K562 (cell line): ENCODE data around the gene EGFR. TPM values are rescaled to one million over a fixed set of nuclear protein-coding genes. Genes with fewer than 3 reads are reported as not detected.
A peak's percentile ranks its signal among the peaks of the same experiment; 100 is the strongest.

Experiments
- ATAC-seq: fragments of 200-7000 bp; cut with Tn5 transposase; 3 replicates; pipeline ENCODE4 v1.9.1; 2020; ENCODE audit warnings: moderate library complexity
- BruUV-seq: library from RNA; stranded (reverse); fragments of 400-500 nt; replicated peaks from 2 replicates; lab custom pipeline; 2021; lab: Mats Ljungman, UMichigan
- CTCF ChIA-PET: fragments of 300-600 bp; formaldehyde crosslinking; extraction: SDS; loops from one replicate; lab custom pipeline; 2021; ENCODE audit warnings: low intra/inter-chr PET ratio; lab: Yijun Ruan, JAX
- POLR2A ChIA-PET: fragments of 300-600, 350-650 bp; sonication (Branson Sonifier 250); formaldehyde crosslinking; extraction: SDS; loops from one replicate; lab custom pipeline; 2021; ENCODE audit warnings: antibody characterized with exemption, inconsistent platforms; lab: Yijun Ruan, JAX
- DNase-seq, 4 experiments: peaks; one replicate each; pipeline versions ENCODE4 v3.0.0 to v3.0.0-alpha.2; 2011 to 2018; ENCODE audit warnings: low spot score in 3 of 4, mixed read lengths in 3 of 4; ENCODE audit errors: extremely low read depth in 1 of 4
- FAIRE-seq: peaks from 2 replicates; lab custom pipeline; 2011; peaks lifted over from hg19 to GRCh38; lab: Jason Lieb, UNC
- H2AFZ ChIP-seq: 2 replicates; pipeline ENCODE4 v1.6.0; 2011; ENCODE audit warnings: low read depth, low read length, control low read depth, inconsistent platforms
- H3K27ac ChIP-seq: fragments of 200-600 bp; 3 replicates; pipeline ENCODE4 v1.8.0; 2011; ENCODE audit warnings: low read depth, mild to moderate bottlenecking, control low read depth, inconsistent platforms, low read length, moderate library complexity, mixed read lengths; ENCODE audit errors: extremely low read depth
- H3K27me3 ChIP-seq, 2 experiments: fragments of 300-600 bp in 1 of 2; 2 replicates in 1 of 2; 3 replicates in 1 of 2; pipeline versions ENCODE4 v1.6.0 to v1.8.0; 2011; ENCODE audit warnings: inconsistent platforms in 2 of 2, low read length in 2 of 2, mild to moderate bottlenecking in 1 of 2, mixed read lengths in 1 of 2, moderate library complexity in 1 of 2; ENCODE audit not compliant: control insufficient read depth in 2 of 2, insufficient read depth in 2 of 2
- H3K36me3 ChIP-seq: fragments of 300-600 bp; 3 replicates; pipeline ENCODE4 v1.8.0; 2011; ENCODE audit warnings: mild to moderate bottlenecking, low read length, inconsistent platforms; ENCODE audit not compliant: control insufficient read depth, insufficient read depth
- H3K4me1 ChIP-seq, 2 experiments: fragments of 200-600 bp in 1 of 2; replicated peaks in 1 of 2; 2 replicates in 1 of 2; 3 replicates in 1 of 2; pipeline versions ENCODE4 v1.5.1 to v1.8.0; 2011; ENCODE audit warnings: inconsistent platforms in 2 of 2, low read length in 2 of 2, mild to moderate bottlenecking in 1 of 2, mixed read lengths in 1 of 2, moderate library complexity in 1 of 2; ENCODE audit not compliant: control insufficient read depth in 2 of 2, insufficient read depth in 2 of 2
- H3K4me2 ChIP-seq: 2 replicates; pipeline ENCODE4 v1.6.1; 2011; ENCODE audit warnings: low read length, control low read depth, inconsistent platforms, mixed read lengths; ENCODE audit not compliant: insufficient read depth
- H3K4me3 ChIP-seq: fragments of 200-600 bp; sonication (generic), shearing (Covaris generic); 2 replicates; pipeline ENCODE4 v1.5.1; 2016; ENCODE audit warnings: control low read depth, inconsistent platforms
- H3K79me2 ChIP-seq: fragments of 200-600 bp; 3 replicates; pipeline ENCODE4 v1.8.0; 2011; ENCODE audit warnings: low read length, inconsistent platforms; ENCODE audit not compliant: control insufficient read depth, insufficient read depth
- H3K9ac ChIP-seq, 2 experiments: 2 replicates each; pipeline versions ENCODE4 v1.6.0 to v1.6.1; 2011; ENCODE audit warnings: low read depth in 2 of 2, low read length in 2 of 2, control low read depth in 1 of 2, inconsistent platforms in 1 of 2, mild to moderate bottlenecking in 1 of 2, mixed read lengths in 1 of 2; ENCODE audit not compliant: insufficient read depth in 1 of 2
- H3K9me1 ChIP-seq: one replicate; pipeline ENCODE4 v1.6.0; 2011; ENCODE audit warnings: inconsistent platforms, mild to moderate bottlenecking, low read length, moderate library complexity; ENCODE audit not compliant: control insufficient read depth, insufficient read depth
- H3K9me3 ChIP-seq: replicated peaks from 2 replicates; pipeline ENCODE4 v1.5.1; 2011; ENCODE audit warnings: low read depth, low read length, inconsistent platforms; ENCODE audit not compliant: control insufficient read depth, insufficient read depth
- H4K20me1 ChIP-seq: replicated peaks from 2 replicates; pipeline ENCODE4 v1.6.1; 2011; ENCODE audit warnings: low read length, inconsistent platforms, mixed read lengths; ENCODE audit not compliant: control insufficient read depth, insufficient read depth
- CEBPG ChIP-seq, 3 experiments: fragments of 200-800 bp in 1 of 3; sonication (Bioruptor generic) in 1 of 3; sonication (generic) in 1 of 3; formaldehyde crosslinking in 1 of 3; IDR thresholded peaks in 2 of 3; conservative IDR thresholded peaks in 1 of 3; 2 replicates each; pipeline versions ENCODE4 v1.6.1 to v1.8.0; 2016 to 2022; ENCODE audit warnings: missing compliant biosample characterization in 2 of 3, missing genetic modification characterization in 2 of 3, mild to moderate bottlenecking in 1 of 3, missing genetic modification reagents in 1 of 3
- WGBS: fragments of 100-300 bp; shearing (Covaris generic); methylation state at CpG from one replicate; pipeline ENCODE4 v1.1.6; 2016; ENCODE audit warnings: low coverage, mixed read lengths; ENCODE audit not compliant: insufficient coverage; ENCODE audit errors: missing lambda C conversion rate; 5-methylcytosine and 5-hydroxymethylcytosine counted together
- in situ Hi-C: fragments of 300-500 bp; cut with MboI; formaldehyde crosslinking; loops from 4 replicates; pipeline ENCODE4 v1.15.0; 2018; ENCODE audit warnings: inconsistent platforms, mixed read lengths
- intact Hi-C: fragments of 100-400 bp; cut with micrococcal nuclease; formaldehyde crosslinking; loops from 2 replicates; pipeline ENCODE4 v1.14.2; 2022
- polyA plus RNA-seq, 8 experiments: library from polyadenylated mRNA; depleted of rRNA in 4 of 8; stranded (reverse) in 5 of 8; unstranded in 3 of 8; fragments of >200 nt; fragmentation: Nextera tagmentation in 2 of 8; fragmentation: Illumina TruSeq in 1 of 8; extraction: Ambion mirVana in 2 of 8; extraction: Trizol in 1 of 8; gene quantifications; 2 replicates each; pipeline versions ENCODE4 v1.2.1 to v1.2.3, GENCODE V29; 2011 to 2014; ENCODE audit warnings: inconsistent platforms in 1 of 8, missing spikeins in 1 of 8
- total RNA-seq, 7 experiments: library from RNA; depleted of rRNA in 6 of 7; stranded (reverse); fragments of >200 nt in 6 of 7; fragmentation: Illumina TruSeq in 2 of 7; extraction: Trizol in 2 of 7; gene quantifications; 2 replicates each; pipeline versions ENCODE4 v1.2.1 to v1.2.3, GENCODE V29; 2011 to 2021; ENCODE audit warnings: low replicate concordance in 1 of 7
- TF ChIP-seq, protein P1 (sequence below): fragments of 450-650 bp; formaldehyde crosslinking; IDR thresholded peaks from 2 replicates; pipeline ENCODE4 v1.4.0; 2020; ENCODE audit warnings: mild to moderate bottlenecking, mixed read lengths
- TF ChIP-seq, protein P2 (sequence below), 2 experiments: fragments of 450-650 bp in 1 of 2; sonication (generic) in 1 of 2; formaldehyde crosslinking in 1 of 2; IDR thresholded peaks; 2 replicates each; pipeline versions ENCODE4 v1.7.1 to v1.9.0; 2016 to 2022; ENCODE audit warnings: inconsistent platforms in 1 of 2, mild to moderate bottlenecking in 1 of 2, missing genetic modification reagents in 1 of 2

The EGFR gene
- total and polyA plus RNA-seq, 9 of the 15 experiments (the other 6 are each of a cell fraction or from before 2014, with no cell fraction given) = 0.13 TPM; not detected in 8

DNA sequence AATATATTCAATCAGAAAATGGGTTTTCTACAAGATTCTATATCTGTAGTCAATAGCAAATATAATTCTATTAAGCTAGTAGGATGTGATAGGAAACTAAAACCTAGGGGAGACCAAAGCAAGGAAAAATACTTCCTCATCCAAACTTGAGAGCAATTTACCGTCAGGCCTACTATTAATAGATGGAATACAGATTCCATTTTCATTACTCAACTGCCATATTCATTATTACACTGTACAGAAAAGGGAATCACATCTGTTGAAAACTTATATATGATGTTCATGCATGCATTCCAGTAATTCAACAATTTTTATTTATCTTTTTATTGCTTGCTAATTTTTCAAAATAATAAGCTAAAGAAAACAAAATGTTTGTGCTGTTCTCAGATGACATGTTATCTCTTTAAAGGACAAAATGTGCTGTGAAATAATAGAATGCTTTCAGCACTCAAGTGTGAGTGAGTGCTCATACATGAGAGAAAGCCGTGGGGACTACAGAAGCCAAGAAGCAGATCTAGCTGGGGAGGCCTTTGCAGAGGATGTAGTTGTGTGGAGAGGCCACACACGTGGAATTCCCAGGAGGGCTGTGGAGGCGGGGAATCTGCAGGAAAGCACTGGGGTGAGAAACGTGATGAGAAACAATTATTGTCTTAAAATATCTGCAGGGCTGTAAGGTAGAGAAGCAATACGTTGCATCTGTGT lies 110.0 kb downstream of the EGFR start (continued):
- TF ChIP-seq, protein P1, sequence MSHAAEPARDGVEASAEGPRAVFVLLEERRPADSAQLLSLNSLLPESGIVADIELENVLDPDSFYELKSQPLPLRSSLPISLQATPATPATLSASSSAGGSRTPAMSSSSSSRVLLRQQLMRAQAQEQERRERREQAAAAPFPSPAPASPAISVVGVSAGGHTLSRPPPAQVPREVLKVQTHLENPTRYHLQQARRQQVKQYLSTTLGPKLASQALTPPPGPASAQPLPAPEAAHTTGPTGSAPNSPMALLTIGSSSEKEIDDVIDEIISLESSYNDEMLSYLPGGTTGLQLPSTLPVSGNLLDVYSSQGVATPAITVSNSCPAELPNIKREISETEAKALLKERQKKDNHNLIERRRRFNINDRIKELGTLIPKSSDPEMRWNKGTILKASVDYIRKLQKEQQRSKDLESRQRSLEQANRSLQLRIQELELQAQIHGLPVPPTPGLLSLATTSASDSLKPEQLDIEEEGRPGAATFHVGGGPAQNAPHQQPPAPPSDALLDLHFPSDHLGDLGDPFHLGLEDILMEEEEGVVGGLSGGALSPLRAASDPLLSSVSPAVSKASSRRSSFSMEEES (CRISPR knock-in tag) = no peak

DNA sequence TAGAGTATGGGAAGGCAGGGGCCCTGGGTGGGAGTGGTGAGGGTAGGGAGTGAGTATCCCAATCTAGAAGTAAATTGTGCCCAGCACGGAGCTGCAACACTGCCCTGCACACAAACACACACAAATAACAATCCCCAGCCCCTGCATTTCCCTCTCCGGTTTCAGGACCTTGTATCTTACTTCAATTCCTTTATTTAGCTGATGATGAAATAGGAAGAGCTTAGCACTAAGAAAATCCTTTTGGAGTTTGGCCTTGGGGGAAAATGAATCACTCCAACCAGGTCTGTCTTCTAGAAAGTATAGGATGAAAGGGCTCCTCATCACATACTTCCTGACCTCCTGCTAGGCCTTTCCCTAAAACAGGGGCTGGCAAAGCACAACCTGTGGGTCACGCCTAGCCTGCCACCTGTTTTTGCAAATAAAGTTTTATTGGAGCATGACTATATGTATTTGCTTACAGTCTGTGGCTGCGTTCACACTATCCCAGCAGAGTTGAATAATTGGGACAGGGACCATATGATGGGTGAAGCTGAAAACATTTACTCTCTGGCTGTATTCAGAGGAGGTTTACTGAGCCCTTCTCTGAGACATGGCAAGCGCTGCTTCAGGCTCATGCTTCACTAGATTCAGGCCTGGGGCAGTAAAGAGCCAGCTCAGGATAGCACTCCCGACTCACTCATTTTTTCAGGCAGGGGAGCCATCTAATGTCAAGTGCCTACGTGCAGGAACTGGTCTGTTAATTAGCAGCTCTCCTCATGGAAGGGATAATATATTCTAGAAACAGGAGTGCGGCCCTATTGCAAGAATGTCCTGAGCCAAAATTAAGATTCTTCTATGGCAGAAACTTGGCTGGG lies 111.0 kb downstream of the EGFR start:
- no peak overlapping the region for H3K4me2 ChIP-seq
- WGBS = 17% methylated on average over 8 of the region's 8 CpGs

More for the DNA sequence above, 111.0 kb downstream of the EGFR start:
- no peak overlapping the region for H3K4me3 ChIP-seq
- H3K9me3 ChIP-seq = no peaks in the 10 kb centered on the region; the same call in 1 of the 2 replicates
- H2AFZ ChIP-seq = no peak overlapping the region
- H4K20me1 ChIP-seq = no peaks in the 10 kb centered on the region
- H3K27ac ChIP-seq = no peak overlapping the region
- ATAC-seq (no peak), DNase-seq (no peak), FAIRE-seq (no peak)
- ChIA-PET CTCF (no interaction called here), POLR2A (no interaction called here)
- H3K9ac ChIP-seq = no peak overlapping the region
- TF ChIP-seq, protein P2, sequence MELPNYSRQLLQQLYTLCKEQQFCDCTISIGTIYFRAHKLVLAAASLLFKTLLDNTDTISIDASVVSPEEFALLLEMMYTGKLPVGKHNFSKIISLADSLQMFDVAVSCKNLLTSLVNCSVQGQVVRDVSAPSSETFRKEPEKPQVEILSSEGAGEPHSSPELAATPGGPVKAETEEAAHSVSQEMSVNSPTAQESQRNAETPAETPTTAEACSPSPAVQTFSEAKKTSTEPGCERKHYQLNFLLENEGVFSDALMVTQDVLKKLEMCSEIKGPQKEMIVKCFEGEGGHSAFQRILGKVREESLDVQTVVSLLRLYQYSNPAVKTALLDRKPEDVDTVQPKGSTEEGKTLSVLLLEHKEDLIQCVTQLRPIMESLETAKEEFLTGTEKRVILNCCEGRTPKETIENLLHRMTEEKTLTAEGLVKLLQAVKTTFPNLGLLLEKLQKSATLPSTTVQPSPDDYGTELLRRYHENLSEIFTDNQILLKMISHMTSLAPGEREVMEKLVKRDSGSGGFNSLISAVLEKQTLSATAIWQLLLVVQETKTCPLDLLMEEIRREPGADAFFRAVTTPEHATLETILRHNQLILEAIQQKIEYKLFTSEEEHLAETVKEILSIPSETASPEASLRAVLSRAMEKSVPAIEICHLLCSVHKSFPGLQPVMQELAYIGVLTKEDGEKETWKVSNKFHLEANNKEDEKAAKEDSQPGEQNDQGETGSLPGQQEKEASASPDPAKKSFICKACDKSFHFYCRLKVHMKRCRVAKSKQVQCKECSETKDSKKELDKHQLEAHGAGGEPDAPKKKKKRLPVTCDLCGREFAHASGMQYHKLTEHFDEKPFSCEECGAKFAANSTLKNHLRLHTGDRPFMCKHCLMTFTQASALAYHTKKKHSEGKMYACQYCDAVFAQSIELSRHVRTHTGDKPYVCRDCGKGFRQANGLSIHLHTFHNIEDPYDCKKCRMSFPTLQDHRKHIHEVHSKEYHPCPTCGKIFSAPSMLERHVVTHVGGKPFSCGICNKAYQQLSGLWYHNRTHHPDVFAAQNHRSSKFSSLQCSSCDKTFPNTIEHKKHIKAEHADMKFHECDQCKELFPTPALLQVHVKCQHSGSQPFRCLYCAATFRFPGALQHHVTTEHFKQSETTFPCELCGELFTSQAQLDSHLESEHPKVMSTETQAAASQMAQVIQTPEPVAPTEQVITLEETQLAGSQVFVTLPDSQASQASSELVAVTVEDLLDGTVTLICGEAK (IDR thresholded peaks at IDR 0.05) = peak; percentile 71
- TF ChIP-seq, protein P2 (CRISPR knock-in tag; IDR thresholded peaks at IDR 0.05) = no peak
- TF ChIP-seq CEBPG (CRISPR knock-in tag; IDR thresholded peaks at IDR 0.05) = no peak
- no peak for TF ChIP-seq CEBPG (tag; conservative IDR thresholded peaks at IDR 0.05 in 1 of 2, IDR thresholded peaks at IDR 0.05 in 1 of 2)
- H3K79me2 ChIP-seq = no peaks in the 10 kb centered on the region
- in situ Hi-C loops = no loop called here
- BruUV-seq = no TSS peak
- no peaks in the 10 kb centered on the region for H3K9me1 ChIP-seq
- H3K27me3 ChIP-seq = peaks cover 0 to 10% of the 10 kb centered on the region in 2 experiments; a peak in 1 of 5 replicates
- peaks cover 15 to 16% of the 10 kb centered on the region in 2 experiments; a peak in 4 of 5 replicates for H3K4me1 ChIP-seq
- intact Hi-C loops = no loop called here
- no peaks in the 10 kb centered on the region for H3K36me3 ChIP-seq
